A549 (cell line): Measurements from ENCODE around the gene USP15.

Experiments
- CEBPB ChIP-seq, 2 experiments: fragments of >200 bp in 1 of 2; sonication (Bioruptor Twin) in 1 of 2; formaldehyde crosslinking in 1 of 2; IDR thresholded peaks; 2 replicates each; pipeline ENCODE4 v1.6.1; 2012 to 2016
- CHD2 ChIP-seq: fragments of 150-350 bp; IDR thresholded peaks from 2 replicates; pipeline ENCODE4 v1.6.1; 2014; ENCODE audit warnings: low read length; ENCODE audit not compliant: partially characterized antibody
- CTCF ChIP-seq: fragments of >200 bp; sonication (Bioruptor Twin); formaldehyde crosslinking; IDR thresholded peaks from 3 replicates; pipeline ENCODE4 v1.5.1; 2016
- EP300 ChIP-seq, 2 experiments: fragments of >200 bp; sonication (Bioruptor Twin); formaldehyde crosslinking; IDR thresholded peaks; 2 replicates in 1 of 2; 3 replicates in 1 of 2; pipeline ENCODE4 v1.6.1; 2016 to 2017
- HDAC2 ChIP-seq: fragments of 200-600 bp; sonication (generic); IDR thresholded peaks from 2 replicates; pipeline ENCODE4 v1.6.1; 2016
- POLR2A ChIP-seq: IDR thresholded peaks from 2 replicates; pipeline ENCODE4 v1.6.1; 2012; ENCODE audit warnings: mild to moderate bottlenecking, low read length
- RAD21 ChIP-seq, 2 experiments: fragments of >200 bp in 1 of 2; sonication (Bioruptor Twin) in 1 of 2; formaldehyde crosslinking in 1 of 2; IDR thresholded peaks in 1 of 2; conservative IDR thresholded peaks in 1 of 2; 2 replicates in 1 of 2; 3 replicates in 1 of 2; pipeline ENCODE4 v1.6.1; 2012 to 2018; ENCODE audit warnings: inconsistent platforms in 1 of 2
- RARB ChIP-seq: fragments of 250-450 bp; sonication (Bioruptor Pico); IDR thresholded peaks from 2 replicates; pipeline ENCODE4 v1.8.0; 2021; ENCODE audit warnings: mild to moderate bottlenecking, moderate library complexity
- REST ChIP-seq: fragments of 200-600 bp; sonication (generic); IDR thresholded peaks from 2 replicates; pipeline ENCODE4 v1.6.1; 2016; ENCODE audit warnings: antibody characterized with exemption, mild to moderate bottlenecking, moderate library complexity
- RFX5 ChIP-seq: fragments of 450-650 bp; IDR thresholded peaks from 2 replicates; pipeline ENCODE4 v1.7.1; 2014; ENCODE audit warnings: antibody characterized with exemption, mild to moderate bottlenecking, moderate library complexity
- SREBF2 ChIP-seq: fragments of 450-650 bp; IDR thresholded peaks from 2 replicates; pipeline ENCODE4 v1.6.1; 2014; ENCODE audit warnings: mild to moderate bottlenecking, moderate library complexity

DNA sequence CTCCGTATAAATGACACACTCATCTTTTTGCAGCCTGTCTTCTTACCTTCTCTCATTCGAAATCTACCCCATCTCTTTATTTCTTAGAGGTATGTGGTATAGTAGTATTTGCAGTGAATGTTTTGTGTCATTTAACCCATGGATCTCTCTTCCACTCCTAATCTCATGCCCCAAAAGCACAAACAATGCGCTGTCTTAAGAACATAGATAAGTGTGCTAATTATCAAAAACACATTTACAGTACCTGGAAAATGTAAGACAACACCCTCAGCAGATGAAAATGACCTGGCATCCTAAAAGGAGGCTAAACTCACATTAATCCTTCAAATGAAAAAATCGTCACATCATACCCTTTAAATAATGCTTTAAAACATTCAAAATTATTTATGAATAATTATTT, 10.7 kb downstream of the USP15 start:
- no peak for TF ChIP-seq CTCF
- no peak for TF ChIP-seq CEBPB (IDR thresholded peaks at IDR 0.05)
- TF ChIP-seq RFX5, result no peak
- no peak for TF ChIP-seq HDAC2
- no peak for TF ChIP-seq POLR2A
- TF ChIP-seq SREBF2, result no peak
- TF ChIP-seq RAD21 (conservative IDR thresholded peaks at IDR 0.05 in 1 of 2, IDR thresholded peaks at IDR 0.05 in 1 of 2), result no peak
- no peak for TF ChIP-seq REST
- no peak for TF ChIP-seq EP300 (IDR thresholded peaks at IDR 0.05)
- no peak for TF ChIP-seq RARB (CRISPR knock-in tag)
- TF ChIP-seq CHD2, result no peak
